GM12864 (cell line): Measurements from ENCODE around the gene CALD1.

ENCODE experiments used
- DNase-seq: peaks from one replicate; pipeline ENCODE4 v3.0.0-alpha.2; 2011; ENCODE audit warnings: low read depth
- H3K4me3 ChIP-seq: 2 replicates; pipeline ENCODE4 v1.5.1; 2011; ENCODE audit warnings: mild to moderate bottlenecking, low read depth, low read length, control low read depth
- TF ChIP-seq, protein P1 (sequence below): IDR thresholded peaks from 2 replicates; pipeline ENCODE4 v1.5.1; 2011; ENCODE audit warnings: low read depth, mild to moderate bottlenecking, moderate library complexity, low read length, control low read depth, inconsistent platforms; ENCODE audit errors: missing control alignments

The CALD1 gene

GRCh38 chr7:134798155-134798554 lies 18.7 kb downstream of the CALD1 start:
- no peak overlapping the region for H3K4me3 ChIP-seq
- no peak for DNase-seq
- TF ChIP-seq, protein P1, sequence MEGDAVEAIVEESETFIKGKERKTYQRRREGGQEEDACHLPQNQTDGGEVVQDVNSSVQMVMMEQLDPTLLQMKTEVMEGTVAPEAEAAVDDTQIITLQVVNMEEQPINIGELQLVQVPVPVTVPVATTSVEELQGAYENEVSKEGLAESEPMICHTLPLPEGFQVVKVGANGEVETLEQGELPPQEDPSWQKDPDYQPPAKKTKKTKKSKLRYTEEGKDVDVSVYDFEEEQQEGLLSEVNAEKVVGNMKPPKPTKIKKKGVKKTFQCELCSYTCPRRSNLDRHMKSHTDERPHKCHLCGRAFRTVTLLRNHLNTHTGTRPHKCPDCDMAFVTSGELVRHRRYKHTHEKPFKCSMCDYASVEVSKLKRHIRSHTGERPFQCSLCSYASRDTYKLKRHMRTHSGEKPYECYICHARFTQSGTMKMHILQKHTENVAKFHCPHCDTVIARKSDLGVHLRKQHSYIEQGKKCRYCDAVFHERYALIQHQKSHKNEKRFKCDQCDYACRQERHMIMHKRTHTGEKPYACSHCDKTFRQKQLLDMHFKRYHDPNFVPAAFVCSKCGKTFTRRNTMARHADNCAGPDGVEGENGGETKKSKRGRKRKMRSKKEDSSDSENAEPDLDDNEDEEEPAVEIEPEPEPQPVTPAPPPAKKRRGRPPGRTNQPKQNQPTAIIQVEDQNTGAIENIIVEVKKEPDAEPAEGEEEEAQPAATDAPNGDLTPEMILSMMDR = no peak

- no peak for DNase-seq
- TF ChIP-seq, protein P1 = no peak
- no peak overlapping the region for H3K4me3 ChIP-seq
These were observed 19.9 kb downstream of the CALD1 start for GRCh38 chr7:134799377-134799776.

DNA sequence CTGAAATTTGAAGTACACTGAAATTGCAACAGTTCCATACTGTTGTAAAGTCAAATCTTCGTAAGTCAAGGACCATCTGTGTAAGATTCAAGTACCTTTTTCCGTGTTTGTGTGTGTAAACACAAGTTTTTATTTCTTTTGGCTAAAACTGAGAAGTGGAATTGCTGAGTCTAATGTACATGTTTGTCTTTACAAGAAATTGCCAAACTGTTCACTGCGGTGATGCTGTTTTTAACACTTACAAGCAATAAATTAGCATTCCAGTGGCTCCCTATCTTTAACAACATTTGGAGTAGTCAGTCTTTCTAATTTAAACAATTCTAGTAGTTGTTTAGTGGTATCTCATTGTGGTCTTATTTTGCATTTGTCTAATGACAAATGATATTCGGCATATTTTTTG lies 23.3 kb downstream of the CALD1 start:
- H3K4me3 ChIP-seq = no peak overlapping the region
- TF ChIP-seq, protein P1 = no peak
- DNase-seq = no peak

DNA sequence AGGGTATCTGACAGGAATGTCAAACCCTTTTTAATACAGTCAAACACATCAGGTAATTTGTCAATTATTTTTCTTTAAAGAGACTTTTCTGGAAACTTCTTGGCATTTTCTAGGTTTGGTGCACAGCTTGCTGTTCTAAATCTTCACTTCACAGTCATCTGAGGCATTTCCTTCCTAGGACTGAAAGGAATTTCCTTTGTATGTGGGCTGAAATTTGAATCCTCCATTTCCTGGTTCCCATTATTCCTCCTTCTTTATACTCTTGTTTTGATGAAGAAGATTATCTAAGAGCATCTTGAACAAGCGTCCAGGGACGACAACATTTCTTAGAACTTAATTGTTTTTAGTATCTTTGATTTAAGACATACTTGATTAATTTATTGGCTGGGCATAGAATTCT lies 24.9 kb downstream of the CALD1 start:
- no peak for DNase-seq
- TF ChIP-seq, protein P1 = no peak
- no peak overlapping the region for H3K4me3 ChIP-seq

DNA sequence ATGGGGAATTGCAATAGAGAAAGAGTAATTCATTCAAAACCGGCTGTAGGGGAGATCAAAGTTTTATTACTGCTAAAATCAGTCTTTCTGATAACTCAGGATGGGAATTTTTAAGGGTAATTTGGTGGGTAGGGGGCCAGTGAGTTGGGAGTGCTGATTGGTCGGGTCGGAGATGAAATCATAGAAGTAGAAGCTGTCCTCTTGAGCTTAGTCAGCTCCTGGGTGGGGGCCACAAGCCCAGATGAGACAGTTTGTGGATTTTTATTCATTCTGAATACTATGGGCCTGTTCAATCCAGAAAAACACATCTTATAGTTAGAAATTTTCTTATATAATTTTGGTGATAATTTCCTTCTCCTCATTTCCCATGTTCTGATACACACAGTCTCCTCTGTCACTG lies 25.4 kb downstream of the CALD1 start:
- no peak overlapping the region for H3K4me3 ChIP-seq
- TF ChIP-seq, protein P1 = no peak
- no peak for DNase-seq

DNA sequence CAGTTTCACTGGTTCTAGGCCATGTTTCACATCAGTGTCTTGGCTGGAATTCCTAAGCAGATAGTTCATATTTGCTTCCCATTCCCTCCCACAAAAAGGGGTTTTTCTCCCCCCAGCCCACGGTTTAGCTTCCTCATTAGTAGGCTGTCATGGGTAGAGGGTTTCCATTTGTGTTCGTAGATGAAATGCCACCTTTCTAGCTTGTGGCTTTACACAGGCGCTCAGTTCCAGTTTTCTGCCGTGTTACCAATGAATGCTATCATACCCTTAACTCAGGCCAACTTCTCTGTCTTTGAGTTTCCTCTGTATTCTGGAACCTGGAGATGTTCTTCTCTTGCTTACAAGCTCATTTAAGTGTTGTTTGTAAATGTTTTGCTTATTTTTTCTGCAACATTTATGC lies 26.8 kb downstream of the CALD1 start:
- no peak overlapping the region for H3K4me3 ChIP-seq
- no peak for DNase-seq
- TF ChIP-seq, protein P1 = no peak

DNA sequence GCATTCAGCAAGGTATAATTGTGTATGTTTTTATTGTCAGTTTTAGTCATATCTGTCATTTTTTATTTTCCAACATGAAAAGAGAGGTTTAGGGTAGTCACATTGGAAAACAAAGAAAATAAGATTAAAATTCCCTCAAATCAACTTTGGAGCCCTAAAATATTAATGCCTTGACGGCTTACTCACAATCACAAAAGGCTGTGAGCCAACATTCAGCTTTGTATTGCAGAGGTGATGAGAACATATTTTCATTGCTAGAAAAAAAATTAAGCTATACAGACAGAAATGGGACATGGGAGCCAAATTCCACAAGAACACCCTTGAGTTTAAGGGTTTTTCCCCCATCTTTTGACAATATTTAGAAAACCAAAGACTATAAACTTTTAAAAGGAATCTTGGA lies 30.2 kb downstream of the CALD1 start:
- TF ChIP-seq, protein P1 = no peak
- DNase-seq = no peak
- H3K4me3 ChIP-seq = no peak overlapping the region
